DMS 273 treated with DMSO at 0.1 percent for 48 hours (cell line): Measurements from ENCODE around the gene TMCC3.
"Not testable (repeated sequence)": the region's sequence is repeated elsewhere in the genome, so short reads cannot be mapped to it uniquely, and the experiment has no call there.

ENCODE experiments used
- DNase-seq: peaks from one replicate; lab custom pipeline; 2025; lab: John Stamatoyannopoulos, UW

TMCC3 gene

DNA sequence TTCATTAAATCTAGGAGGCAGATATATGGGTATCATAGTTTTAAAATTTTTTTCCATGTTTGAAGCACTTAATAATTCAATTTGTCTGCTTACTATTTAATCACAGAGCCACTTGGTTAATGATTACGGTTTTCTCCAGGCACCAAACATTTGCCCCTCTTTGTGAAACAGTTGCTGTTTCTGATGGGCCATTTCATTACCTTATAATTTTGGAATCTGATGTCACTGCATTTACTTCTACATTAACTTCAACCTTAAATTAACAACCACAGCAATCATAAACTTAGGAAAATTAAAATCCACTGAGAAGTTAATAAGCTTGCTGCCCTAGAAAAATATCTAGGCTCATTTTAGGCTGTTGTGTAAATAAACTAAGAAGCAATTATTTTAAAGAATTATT is 17.0 kb downstream of the TMCC3 start:
- DNase-seq = no peak

DNA sequence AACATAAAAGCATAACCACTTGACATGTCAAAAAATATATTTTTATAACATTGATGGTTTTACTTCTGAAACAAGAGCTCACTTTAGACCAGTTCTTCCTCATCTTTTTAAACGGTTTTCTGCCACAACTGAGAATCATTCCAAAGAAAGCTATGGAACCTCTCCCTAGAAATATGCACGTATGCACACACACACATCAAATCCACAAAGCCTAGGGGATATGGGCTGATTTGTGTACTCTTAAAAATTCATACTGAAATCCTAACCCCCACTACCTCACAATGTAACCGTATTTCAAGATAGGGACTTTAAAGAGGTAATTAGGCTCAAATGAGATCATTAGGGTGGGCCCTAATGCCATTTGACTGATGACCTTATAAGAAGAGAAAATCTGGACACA is 19.3 kb downstream of the TMCC3 start:
- DNase-seq = no peak

GRCh38 chr12:94628819-94629472 is 21.4 kb downstream of the TMCC3 start:
- DNase-seq = no peak

GRCh38 chr12:94628369-94628768 is 22.0 kb downstream of the TMCC3 start:
- DNase-seq = no peak

DNA sequence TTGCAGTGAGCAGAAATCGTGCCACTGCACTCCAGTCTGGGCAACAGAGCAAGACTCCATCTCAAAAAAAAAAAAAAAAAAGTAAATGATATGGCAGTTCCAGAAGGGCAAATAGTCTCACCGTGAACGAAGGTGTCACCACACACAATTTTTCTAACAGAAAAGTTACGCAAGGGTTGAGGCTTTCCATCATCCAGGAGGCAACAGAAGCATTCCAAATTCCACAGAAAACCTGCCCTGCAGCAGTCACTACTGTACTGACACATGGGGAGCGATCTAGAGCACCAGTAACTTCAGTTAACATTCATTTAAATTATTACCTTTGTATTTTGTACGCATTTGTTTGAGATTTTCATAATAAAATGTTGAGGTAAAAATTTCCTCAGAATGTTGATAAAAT is 24.8 kb downstream of the TMCC3 start:
- no peak for DNase-seq

DNA sequence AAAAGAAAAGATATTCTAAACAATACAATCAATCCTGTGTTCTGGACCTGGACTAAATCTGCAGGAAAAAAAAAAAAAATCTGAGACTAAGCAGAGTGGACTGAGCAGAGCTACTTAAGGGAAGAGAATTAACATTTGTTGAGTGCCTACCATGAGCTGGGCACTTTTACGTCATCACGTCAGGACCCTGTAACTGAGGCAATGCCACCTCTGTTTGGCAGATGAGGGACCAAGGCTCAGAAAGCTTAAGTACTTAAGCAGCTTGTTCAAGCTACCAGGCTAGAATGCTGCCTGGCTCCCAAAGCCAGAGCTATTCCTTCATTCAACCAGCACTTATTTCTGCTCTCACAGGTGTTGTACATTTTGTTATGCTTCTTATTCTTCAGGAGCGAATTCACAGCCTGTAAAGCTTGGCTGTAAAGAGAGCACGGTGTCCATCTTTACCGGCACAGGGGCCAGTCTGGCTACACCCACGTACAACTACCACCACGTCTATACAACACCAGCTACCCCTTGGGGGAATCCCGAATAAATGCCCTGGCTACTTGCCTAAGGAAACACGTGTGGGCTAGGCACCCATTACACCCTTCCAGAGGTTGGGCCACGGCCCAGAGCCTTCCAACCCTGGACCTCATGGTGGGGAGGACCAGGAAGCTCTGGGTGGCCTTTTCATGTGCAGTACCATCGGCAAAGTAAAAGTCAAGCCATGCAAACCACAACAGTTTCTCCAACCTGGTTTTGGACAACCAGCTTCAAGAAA is 27.0 kb downstream of the TMCC3 start:
- no peak for DNase-seq

GRCh38 chr12:94622475-94622874 is 27.9 kb downstream of the TMCC3 start:
- peak; percentile 31 for DNase-seq

DNA sequence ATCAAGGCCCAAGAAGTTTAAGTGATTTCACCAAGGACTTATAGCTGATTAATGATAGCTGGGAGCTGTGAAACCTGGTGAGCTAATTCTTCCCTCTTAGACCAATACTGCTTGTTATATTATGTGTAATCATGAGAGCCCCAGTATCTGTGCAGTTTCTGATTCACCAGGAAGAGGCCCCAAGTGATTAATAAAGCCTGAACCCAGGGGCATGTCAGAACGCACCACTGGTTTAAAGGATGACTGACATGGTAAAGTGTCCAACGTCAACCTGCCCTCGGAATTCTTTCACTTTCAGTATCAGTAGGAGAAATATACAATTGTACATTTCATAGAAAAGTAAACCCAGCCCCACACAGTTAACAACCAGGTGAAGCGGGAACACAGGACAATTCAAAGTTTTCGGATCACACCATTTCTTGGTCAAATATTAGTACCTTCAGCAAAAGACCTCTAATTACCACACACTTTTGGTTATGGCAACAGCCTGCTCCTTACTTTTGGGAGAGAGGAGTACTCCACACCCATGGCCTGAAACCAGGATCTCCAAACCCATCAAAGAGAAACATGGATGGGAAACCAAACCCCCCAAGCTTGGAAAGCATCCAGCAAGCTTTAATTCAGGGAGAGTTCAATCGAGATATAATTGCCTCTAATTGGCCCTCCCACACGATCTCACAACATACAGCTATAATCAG is 28.5 kb downstream of the TMCC3 start:
- DNase-seq = no peak

DNA sequence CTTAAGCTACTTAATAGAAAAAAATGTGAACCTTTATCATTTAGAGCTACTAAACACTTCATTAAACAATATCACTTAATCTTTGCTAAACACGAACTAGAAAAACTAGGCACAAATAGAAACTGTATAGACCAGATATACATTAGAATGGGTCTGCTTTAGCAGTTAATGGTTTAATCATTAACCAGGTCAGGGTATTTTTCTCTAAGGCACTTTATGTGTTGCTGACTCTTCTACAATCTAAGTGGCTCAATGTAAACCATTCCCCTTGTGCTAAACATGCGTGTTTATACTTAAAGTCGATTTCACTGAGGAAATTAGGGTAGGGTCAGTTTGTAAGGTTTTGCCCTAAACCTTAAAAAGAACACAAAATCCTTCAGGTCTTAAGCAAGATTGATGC is 29.7 kb downstream of the TMCC3 start:
- no peak for DNase-seq

DNA sequence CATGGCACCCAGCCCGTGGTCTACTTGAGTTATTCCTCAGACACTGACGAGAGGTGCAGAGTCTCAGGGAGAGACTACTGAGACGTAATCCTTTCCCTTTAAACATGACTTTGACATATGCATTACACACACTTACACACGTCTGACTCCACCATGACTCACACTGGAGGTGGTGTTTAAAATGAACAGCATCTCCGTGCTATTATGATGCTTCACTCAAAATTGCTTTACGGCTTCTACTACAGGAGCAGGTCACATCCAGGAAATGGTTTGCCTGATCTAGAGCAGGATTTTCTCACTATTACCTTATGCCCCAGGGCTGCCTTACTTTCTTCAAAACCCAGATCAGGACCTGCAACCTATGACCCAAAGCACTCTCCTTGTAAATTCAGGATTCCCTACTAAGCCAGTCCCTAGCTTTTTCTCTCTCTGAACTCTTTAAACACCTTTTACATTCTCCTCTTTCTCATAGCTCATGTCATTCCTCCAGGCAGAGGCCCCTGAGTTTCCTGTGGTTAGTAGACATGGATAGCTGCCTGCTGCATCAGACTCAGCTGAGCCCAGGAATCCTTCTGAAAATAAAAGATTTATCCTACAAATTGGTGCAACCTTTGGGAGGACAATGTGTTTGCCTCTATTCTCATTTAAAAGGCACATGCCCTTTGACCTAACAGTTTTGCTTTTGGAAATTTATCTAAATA is 31.2 kb downstream of the TMCC3 start:
- no peak for DNase-seq

GRCh38 chr12:94617101-94617500 is 33.3 kb downstream of the TMCC3 start:
- DNase-seq = no peak

DNA sequence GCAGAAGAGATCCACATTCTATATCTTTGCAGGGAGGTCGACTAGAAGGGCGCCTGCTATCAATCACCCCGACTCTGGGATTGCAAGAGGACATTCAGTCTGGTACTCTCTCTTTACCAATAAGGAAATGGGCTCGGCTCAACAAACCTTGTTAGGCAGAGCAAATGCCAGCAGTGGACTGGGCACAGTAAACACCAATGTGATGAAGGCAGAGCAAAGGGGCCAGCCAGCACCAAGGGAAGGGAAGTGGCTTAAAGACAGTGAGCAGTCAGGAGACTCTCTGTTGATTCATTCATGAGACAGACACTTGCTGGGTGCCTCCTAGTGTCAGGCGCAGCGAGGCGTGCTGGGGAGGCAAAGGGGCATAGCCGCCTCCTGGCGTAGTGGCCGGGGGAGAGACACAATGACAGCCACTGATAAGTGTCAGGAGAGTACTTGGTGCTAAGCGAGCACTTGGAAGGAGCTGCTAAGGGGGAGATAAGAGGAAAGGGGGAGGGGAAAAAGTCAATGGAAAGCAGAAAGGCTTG is 34.1 kb downstream of the TMCC3 start:
- no peak for DNase-seq

GRCh38 chr12:94615260-94616181 is 34.8 kb downstream of the TMCC3 start:
- DNase-seq = no peak

- no peak for DNase-seq
These were observed 36.1 kb downstream of the TMCC3 start for GRCh38 chr12:94614288-94614721.

DNA sequence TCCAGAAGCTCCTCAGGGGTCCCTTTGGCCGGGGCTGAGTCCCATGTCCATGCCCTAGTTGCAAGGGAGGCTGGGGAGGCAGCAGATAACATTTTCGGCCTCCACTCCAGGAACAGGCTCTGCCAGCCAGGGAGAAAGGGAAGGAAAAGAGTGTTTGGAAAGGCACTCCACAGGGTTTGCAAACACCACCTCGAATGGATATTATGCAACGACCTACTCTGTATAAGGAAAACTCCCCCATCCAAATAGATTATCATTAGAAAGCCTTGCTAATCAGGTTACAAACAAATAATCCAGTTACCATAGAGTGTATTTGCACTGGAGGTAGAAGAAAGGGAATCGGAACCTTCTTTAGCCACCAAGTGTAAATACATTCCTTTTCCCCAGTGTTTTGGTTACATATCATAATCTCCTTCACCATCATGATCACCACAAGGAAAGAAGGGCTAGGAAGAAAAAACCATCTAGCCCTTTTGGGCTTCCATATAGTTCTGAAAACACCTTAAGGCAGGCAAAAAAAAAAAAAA is 40.4 kb downstream of the TMCC3 start:
- no peak for DNase-seq

- not testable (repeated sequence) for DNase-seq
These were observed 43.5 kb downstream of the TMCC3 start for GRCh38 chr12:94606810-94607209.

DNA sequence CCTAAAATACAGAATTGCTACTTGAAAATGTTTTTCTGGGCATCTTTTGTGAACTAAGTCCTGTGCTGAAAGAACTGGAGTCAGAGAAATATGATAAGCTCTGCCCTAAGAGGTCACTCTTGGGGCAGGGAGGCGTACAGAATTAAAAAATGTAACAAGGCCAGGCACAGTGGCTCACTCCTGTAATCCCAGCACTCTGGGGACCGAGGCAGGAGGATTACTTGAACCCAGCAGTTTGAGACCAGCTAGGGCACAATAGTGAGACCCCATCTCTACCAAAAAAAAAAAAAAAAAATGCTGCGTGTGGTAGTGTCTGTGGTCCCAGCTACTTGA is 46.0 kb downstream of the TMCC3 start:
- DNase-seq = no peak

DNA sequence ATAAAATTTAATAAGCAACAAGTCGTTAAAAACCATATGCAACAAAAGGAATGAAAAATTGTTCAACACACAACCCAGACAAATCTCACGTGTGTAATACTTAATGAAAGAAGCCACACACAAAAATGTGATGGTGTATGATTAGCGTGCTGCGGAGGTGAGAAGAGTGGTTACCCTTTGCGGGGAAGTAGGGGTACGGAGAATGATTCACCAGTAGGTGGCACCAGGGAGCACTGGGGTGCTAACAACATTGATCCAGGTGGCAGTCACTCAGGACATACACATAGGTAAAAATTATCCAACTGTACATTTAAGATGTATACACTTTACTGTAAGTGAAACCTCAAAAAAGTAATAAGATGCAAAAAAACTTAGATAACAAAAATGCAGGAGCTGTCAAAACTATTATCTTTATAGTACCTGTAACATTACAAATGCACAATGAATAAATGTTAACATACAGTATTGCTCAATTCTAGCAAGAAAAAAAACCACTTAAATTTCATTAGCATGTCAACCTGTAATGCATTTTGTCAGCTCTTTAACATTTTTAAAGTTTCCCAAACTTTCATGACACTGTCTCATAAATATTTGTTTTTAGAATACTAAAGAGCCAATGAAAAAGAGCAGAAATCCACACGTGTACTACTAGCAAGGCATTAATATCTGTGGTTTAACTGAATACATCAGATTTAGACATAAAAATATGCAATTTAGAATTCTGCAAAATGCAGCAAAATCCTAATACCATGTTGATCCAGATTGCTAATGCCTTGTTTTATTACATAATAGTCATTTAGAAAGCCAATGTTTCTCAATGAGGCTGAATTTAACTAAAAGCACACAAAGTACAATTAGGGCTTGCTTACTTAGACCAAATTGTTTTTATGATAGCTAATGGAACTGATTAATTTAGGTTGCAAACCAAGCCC is 46.7 kb downstream of the TMCC3 start:
- no peak for DNase-seq

DNA sequence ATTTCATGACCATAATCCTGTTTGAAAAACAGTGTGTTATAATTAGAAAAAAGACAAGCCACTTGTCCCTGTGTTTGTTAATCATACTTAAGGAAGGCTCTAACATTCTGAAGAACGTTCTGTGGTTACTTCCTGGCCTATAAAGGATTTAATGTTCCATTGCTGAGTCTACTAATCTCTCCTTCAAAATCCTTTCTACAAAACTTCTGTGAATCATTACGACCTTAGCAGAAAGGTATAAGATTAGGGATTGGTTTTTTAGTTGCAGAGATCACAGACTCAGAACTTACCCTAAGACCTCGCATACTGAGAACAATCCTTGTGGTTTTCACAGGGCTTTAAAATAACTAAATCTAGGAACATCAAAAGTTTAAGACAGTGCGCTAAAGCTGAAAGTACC is 48.3 kb downstream of the TMCC3 start:
- DNase-seq = no peak

DNA sequence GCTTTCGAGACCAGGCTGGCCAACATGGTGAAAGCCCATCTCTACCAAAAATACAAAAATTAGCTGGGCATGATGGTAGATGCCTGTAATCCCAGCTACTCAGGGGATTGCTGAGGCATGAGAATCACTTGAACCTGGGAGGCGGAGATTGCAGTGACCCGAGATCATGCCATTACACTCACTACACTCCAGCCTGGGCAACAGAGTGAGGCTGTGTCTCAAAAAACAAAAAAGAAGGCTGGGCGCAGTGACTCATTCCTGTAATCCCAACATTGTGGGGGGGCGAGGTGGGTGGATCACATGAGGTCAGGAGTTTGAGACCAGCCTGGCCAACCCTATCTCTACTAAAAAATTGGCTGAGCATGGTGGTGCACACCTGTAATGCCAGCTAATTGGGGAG is 49.0 kb downstream of the TMCC3 start:
- DNase-seq = not testable (repeated sequence)
